Measurements from ENCODE around the gene B4GALT7.
"Not testable (repeated sequence)": the region's sequence is repeated elsewhere in the genome, so short reads cannot be mapped to it uniquely, and the experiment has no call there.

Gene B4GALT7

GRCh38 chr5:177620560-177620959 is 20.6 kb downstream of the B4GALT7 start:
- TF ChIP-seq, protein P1, sequence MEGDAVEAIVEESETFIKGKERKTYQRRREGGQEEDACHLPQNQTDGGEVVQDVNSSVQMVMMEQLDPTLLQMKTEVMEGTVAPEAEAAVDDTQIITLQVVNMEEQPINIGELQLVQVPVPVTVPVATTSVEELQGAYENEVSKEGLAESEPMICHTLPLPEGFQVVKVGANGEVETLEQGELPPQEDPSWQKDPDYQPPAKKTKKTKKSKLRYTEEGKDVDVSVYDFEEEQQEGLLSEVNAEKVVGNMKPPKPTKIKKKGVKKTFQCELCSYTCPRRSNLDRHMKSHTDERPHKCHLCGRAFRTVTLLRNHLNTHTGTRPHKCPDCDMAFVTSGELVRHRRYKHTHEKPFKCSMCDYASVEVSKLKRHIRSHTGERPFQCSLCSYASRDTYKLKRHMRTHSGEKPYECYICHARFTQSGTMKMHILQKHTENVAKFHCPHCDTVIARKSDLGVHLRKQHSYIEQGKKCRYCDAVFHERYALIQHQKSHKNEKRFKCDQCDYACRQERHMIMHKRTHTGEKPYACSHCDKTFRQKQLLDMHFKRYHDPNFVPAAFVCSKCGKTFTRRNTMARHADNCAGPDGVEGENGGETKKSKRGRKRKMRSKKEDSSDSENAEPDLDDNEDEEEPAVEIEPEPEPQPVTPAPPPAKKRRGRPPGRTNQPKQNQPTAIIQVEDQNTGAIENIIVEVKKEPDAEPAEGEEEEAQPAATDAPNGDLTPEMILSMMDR (IDR thresholded peaks at IDR 0.05; ENCODE audit: insufficient read depth, low read length, missing control alignments) = no peak
- POLR2A ChIA-PET = no interaction called here
- CTCF ChIA-PET = interaction anchor here (1.5 to 4.6 kb wide), 2 partner anchors 13 kb away, joined by 8 to 29 read pairs; no protein-coding TSS in a partner anchor
- no peak overlapping the region for H3K4me3 ChIP-seq (ENCODE audit: low read depth, low read length)
- no peak for DNase-seq (ENCODE audit: low read depth, low spot score)

DNA sequence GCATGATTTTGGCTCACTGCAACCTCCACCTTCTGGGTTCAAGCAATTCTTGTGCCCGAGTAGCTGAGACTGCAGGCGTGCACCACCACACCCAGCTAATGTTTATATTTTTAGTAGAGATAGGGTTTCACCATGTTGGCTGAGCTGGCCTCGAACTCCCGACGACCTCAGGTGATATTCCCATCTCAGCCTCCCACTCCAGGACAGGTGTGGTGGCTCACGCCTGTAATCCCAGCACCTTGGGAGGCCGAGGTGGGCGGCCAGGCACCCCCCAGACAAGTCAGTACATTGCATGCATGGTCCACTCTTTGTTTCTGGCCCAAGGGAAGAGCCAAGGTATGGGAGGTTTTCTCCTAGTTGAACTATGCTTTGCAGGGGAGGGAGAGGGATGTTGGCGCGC is 24.2 kb downstream of the B4GALT7 start:
- POLR2A ChIA-PET; CTCF ChIA-PET; H3K4me3 ChIP-seq (ENCODE audit: low read depth, low read length); DNase-seq (ENCODE audit: low read depth, low spot score): not testable (repeated sequence)

- CTCF ChIA-PET; POLR2A ChIA-PET; DNase-seq (ENCODE audit: low read depth, low spot score); H3K4me3 ChIP-seq (ENCODE audit: low read depth, low read length): not testable (repeated sequence)
Measured at GRCh38 chr5:177630186-177630585, 30.3 kb downstream of the B4GALT7 start.

- CTCF ChIA-PET; H3K4me3 ChIP-seq (ENCODE audit: low read depth, low read length); DNase-seq (ENCODE audit: low read depth, low spot score); POLR2A ChIA-PET: not testable (repeated sequence)
Measured at GRCh38 chr5:177634912-177635311, 35.0 kb downstream of the B4GALT7 start.

- DNase-seq (ENCODE audit: low read depth, low spot score); POLR2A ChIA-PET; H3K4me3 ChIP-seq (ENCODE audit: low read depth, low read length); CTCF ChIA-PET: not testable (repeated sequence)
Measured at GRCh38 chr5:177645462-177645861, 45.5 kb downstream of the B4GALT7 start.

DNA sequence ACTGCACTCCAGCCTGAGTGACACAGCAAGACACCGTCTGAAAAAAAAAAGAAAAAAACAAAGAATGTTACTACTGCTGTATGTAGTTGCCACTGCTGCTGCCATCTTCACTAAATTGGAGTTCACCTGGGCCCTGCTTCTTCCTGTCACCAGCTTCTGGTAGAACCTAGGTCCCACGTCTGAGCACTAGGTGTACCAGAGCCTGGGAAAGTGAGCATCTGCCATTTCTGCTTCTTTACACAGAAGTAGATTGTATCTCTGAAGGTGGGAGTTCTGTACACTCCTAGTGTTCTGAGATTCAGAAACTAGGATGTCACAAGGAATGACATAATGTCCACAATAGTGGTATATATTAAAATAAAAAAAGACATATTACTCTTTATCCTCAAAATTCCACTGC is 51.3 kb downstream of the B4GALT7 start:
- H3K4me3 ChIP-seq (ENCODE audit: low read depth, low read length); CTCF ChIA-PET; POLR2A ChIA-PET; DNase-seq (ENCODE audit: low read depth, low spot score): not testable (repeated sequence)

GRCh38 chr5:177657846-177658245 is 57.9 kb downstream of the B4GALT7 start:
- CTCF ChIA-PET; POLR2A ChIA-PET; H3K4me3 ChIP-seq (ENCODE audit: low read depth, low read length); DNase-seq (ENCODE audit: low read depth, low spot score): not testable (repeated sequence)

DNA sequence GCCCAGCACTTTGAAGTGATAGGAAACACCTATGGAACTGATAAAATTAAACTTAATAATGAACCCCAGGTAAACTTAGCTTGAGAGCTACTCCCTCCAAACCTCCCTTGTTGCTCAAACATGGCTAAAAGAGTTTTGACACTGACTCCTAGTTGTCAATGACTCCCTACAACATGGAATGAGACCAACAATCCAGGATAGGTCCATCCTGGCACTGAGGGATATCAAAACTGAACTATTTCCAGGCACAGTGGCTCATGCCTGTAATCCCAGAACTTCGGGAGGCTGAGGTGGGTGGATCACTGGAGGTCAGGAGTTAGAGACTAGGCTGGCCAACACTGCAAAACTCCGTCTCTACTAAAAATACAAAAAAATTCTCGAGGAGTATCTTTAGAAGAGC is 58.6 kb downstream of the B4GALT7 start:
- DNase-seq (ENCODE audit: low read depth, low spot score); H3K4me3 ChIP-seq (ENCODE audit: low read depth, low read length); CTCF ChIA-PET; POLR2A ChIA-PET: not testable (repeated sequence)

Data from AG04449 (cell line).